ENCODE data around the gene SUPT3H.

SUPT3H gene

GRCh38 chr6:45387236-45387635 lies 9.5 kb upstream of the SUPT3H start:
- DNase-seq = no peak

- no peak for DNase-seq
Observed at GRCh38 chr6:45386501-45386900, 8.8 kb upstream of the SUPT3H start.

- DNase-seq = no peak
Observed at GRCh38 chr6:45382391-45382790, 4.7 kb upstream of the SUPT3H start.

- no peak for DNase-seq
Observed at GRCh38 chr6:45378334-45378926, 696 bp upstream of the SUPT3H start.

GRCh38 chr6:45377043-45377553 lies 636 bp downstream of the SUPT3H start:
- no peak for DNase-seq

- no peak for DNase-seq
Observed at GRCh38 chr6:45376310-45377042, 1.3 kb downstream of the SUPT3H start.

- DNase-seq = no peak
Observed at GRCh38 chr6:45375449-45375848, 2.3 kb downstream of the SUPT3H start.

- no peak for DNase-seq
Observed at GRCh38 chr6:45371924-45372573, 5.7 kb downstream of the SUPT3H start.

- DNase-seq = no peak
Observed at GRCh38 chr6:45369870-45370269, 7.9 kb downstream of the SUPT3H start.

GRCh38 chr6:45367999-45368398 lies 9.7 kb downstream of the SUPT3H start:
- no peak for DNase-seq

GRCh38 chr6:45366534-45366933 lies 11.2 kb downstream of the SUPT3H start:
- DNase-seq = no peak

- DNase-seq = no peak
Observed at GRCh38 chr6:45365036-45365435, 12.7 kb downstream of the SUPT3H start.

GRCh38 chr6:45364466-45364865 lies 13.3 kb downstream of the SUPT3H start:
- no peak for DNase-seq

GRCh38 chr6:45353654-45354053 lies 24.1 kb downstream of the SUPT3H start:
- no peak for DNase-seq

- DNase-seq = no peak
Observed at GRCh38 chr6:45351667-45352066, 26.1 kb downstream of the SUPT3H start.

- no peak for DNase-seq
Observed at GRCh38 chr6:45351076-45351475, 26.7 kb downstream of the SUPT3H start.

- DNase-seq = no peak
Observed at GRCh38 chr6:45350186-45350710, 27.5 kb downstream of the SUPT3H start.

- DNase-seq = no peak
Observed at GRCh38 chr6:45344900-45345299, 32.8 kb downstream of the SUPT3H start.

GRCh38 chr6:45328523-45328922 lies 49.2 kb downstream of the SUPT3H start:
- no peak for DNase-seq

- DNase-seq = no peak
Observed at GRCh38 chr6:45327956-45328522, 49.7 kb downstream of the SUPT3H start, which contains the start of gene RUNX2. RUNX2 (plus strand) TSS chr6:45328330; CDS start chr6:45328727, 397 bp downstream.

GRCh38 chr6:45326698-45327417 lies 50.9 kb downstream of the SUPT3H start:
- DNase-seq = no peak

GRCh38 chr6:45323656-45324224 lies 54.0 kb downstream of the SUPT3H start:
- peak; percentile 22 for DNase-seq

Data from central memory CD4-positive, alpha-beta T cell (primary cell).